ENCODE measurements around the gene TFB2M. TPM values are rescaled to one million over a fixed set of nuclear protein-coding genes. Genes with fewer than 3 reads are reported as not detected.

Gene TFB2M, protein sequence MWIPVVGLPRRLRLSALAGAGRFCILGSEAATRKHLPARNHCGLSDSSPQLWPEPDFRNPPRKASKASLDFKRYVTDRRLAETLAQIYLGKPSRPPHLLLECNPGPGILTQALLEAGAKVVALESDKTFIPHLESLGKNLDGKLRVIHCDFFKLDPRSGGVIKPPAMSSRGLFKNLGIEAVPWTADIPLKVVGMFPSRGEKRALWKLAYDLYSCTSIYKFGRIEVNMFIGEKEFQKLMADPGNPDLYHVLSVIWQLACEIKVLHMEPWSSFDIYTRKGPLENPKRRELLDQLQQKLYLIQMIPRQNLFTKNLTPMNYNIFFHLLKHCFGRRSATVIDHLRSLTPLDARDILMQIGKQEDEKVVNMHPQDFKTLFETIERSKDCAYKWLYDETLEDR
- total RNA-seq: 14.3 and 15.3 TPM in 2 replicates

DNA sequence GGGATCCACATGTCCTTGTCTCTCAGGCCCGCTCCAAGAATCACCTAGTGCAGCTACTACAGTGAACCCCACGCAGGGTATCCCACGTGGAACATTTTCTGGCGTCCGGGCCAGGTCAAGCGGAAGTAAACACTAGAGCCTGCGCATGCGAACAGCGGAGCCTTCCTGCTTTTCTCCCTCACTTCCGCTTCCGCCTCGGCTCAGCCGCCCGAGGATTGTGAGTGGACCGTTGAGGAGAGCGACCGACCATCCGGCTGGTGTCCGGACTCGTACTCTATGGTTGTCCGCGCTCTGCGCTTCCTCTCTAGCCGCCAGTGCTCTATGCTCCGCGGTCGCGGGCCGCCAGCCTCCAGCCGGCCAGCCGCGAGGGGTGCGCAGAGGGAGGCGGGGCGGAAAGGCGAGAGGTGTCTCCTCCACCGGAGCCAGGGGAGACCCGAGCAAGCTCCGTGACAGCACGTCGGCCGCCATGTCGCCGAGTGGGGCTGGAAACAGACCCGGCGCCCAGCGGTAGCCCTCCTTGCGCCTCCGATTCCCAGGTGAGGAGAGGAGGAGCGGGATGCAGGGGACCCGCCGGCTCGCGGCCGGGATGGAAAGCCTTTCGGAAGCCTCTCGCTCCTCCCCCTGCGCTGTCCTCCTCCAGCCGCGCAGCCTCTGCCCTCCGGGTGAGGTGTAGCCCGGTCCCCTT lies at the start of gene TFB2M, which contains the start of gene CNST:
Gene TFB2M, minus strand, starts transcription at position 134 of the 685 bp plus-strand sequence. Its CDS starts 123 bp downstream, at position 11.
Gene CNST, plus strand, starts transcription at position 329 of the 685 bp plus-strand sequence. CDS start 25,107 bp downstream, outside the sequence.

DNA sequence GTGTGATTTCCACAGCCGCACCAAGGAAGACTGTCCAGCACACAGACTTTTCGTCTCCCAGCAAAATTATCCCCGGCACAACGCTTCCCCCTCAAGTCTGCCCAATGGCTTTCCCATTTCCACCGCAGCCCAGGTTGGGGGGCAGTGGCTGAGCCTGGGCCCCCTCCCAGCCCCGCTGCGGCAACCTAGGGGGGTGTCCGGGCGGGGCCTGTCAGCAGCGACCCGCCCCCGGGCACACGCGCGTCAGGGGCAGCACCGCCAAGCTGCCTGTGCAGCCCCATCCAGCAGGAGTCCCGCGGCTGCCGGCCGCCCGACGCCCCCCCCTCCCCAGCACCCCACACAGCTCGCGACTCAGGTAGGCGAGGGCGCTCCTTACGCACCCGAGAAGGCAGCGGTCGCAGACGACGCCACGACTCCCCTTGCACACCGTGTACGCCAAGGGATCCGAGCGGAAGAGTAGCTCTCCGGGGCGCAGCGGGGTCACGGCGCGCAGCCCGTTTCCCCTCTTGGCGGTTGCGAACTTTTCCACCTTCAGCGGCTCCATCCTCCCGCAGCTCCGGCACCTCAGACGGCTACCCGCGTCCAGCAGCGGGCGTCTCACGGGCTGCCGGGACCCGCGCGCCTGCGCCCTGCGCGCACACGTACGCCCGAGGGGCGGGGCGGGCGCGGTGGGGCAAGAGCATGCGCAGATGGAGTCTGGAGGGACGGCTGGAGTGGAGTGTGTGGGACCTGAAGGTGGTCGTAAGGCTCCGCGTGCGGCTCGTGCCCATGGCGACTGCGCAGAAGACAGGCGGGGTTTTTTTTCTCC lies 59.2 kb downstream of the TFB2M start, which contains the start of gene SMYD3:
Gene SMYD3, minus strand, starts transcription at position 606 of the 808 bp plus-strand sequence.

Other genes starting within 250 kb of the TFB2M start
- gene SMYD3, start 59.0 kb downstream of the TFB2M start, total RNA-seq: 22.4 and 24.4 TPM in 2 replicates
- gene CNST, start 195 bp upstream of the TFB2M start, total RNA-seq: 7.9 and 13.1 TPM in 2 replicates
- 26.8 and 30.9 TPM in 2 replicates for gene SCCPDH, start 158.1 kb upstream of the TFB2M start, total RNA-seq